Hematopoietic multipotent progenitor cell (in vitro differentiated cells): ENCODE data around the gene IKBKE. TPM values are rescaled to one million over a fixed set of nuclear protein-coding genes. Genes with fewer than 3 reads are reported as not detected.

Experiments used
- DNase-seq, 3 donors: peaks; one replicate each; pipeline ENCODE4 v3.0.0-alpha.2; 2011 to 2015; ENCODE audit warnings: low read depth in 2 of 3, low spot score in 2 of 3
- total RNA-seq: library from RNA; depleted of rRNA; stranded (reverse); fragments of >200 nt; gene quantifications from one replicate; pipeline ENCODE4 v1.2.3, GENCODE V29; 2012

Gene IKBKE
- total RNA-seq, 1 donor, result 29.4 TPM

- DNase-seq, result no peak
Observed at GRCh38 chr1:206509612-206510257, 39.5 kb downstream of the IKBKE start.

GRCh38 chr1:206510371-206510770 lies 40.1 kb downstream of the IKBKE start:
- no peak for DNase-seq

- no peak for DNase-seq
Observed at GRCh38 chr1:206511362-206512057, 41.2 kb downstream of the IKBKE start.

GRCh38 chr1:206512058-206512850 lies 42.0 kb downstream of the IKBKE start:
- no peak for DNase-seq

GRCh38 chr1:206512851-206513180 lies 42.5 kb downstream of the IKBKE start:
- DNase-seq, result no peak

GRCh38 chr1:206513312-206514111 lies 43.2 kb downstream of the IKBKE start:
- DNase-seq, result no peak

- DNase-seq, result no peak
Observed at GRCh38 chr1:206514813-206515387, 44.6 kb downstream of the IKBKE start.

GRCh38 chr1:206516728-206516990 lies 46.4 kb downstream of the IKBKE start:
- no peak for DNase-seq

- DNase-seq, result no peak
Observed at GRCh38 chr1:206517784-206518183, 47.5 kb downstream of the IKBKE start.

- DNase-seq, result no peak
Observed at GRCh38 chr1:206518206-206518605, 47.9 kb downstream of the IKBKE start.

GRCh38 chr1:206518743-206519142 lies 48.5 kb downstream of the IKBKE start:
- DNase-seq, result no peak

- no peak for DNase-seq
Observed at GRCh38 chr1:206521127-206521526, 50.9 kb downstream of the IKBKE start.

- DNase-seq, result no peak
Observed at GRCh38 chr1:206521694-206522402, 51.6 kb downstream of the IKBKE start.

- DNase-seq, result peak in 1 of 3 donors; percentile 29
Observed at GRCh38 chr1:206524739-206525364, 54.6 kb downstream of the IKBKE start.

- no peak for DNase-seq
Observed at GRCh38 chr1:206526064-206526911, 56.0 kb downstream of the IKBKE start.

- no peak for DNase-seq
Observed at GRCh38 chr1:206529425-206529824, 59.1 kb downstream of the IKBKE start.

- no peak for DNase-seq
Observed at GRCh38 chr1:206532368-206532767, 62.1 kb downstream of the IKBKE start.

GRCh38 chr1:206534552-206534951 lies 64.3 kb downstream of the IKBKE start:
- DNase-seq, result no peak

- DNase-seq, result no peak
Observed at GRCh38 chr1:206535853-206536188, 65.5 kb downstream of the IKBKE start.
